Activated gamma-delta T cell (primary cell): Measurements from ENCODE around the gene PLPP1.

Experiments used
- DNase-seq: peaks from one replicate; lab custom pipeline; 2025; lab: John Stamatoyannopoulos, UW
- total RNA-seq, 2 donors: gene quantifications; one replicate each; lab custom pipeline; 2026; lab: John Stamatoyannopoulos, UW

Gene PLPP1
- total RNA-seq = 4.4 to 5.0 reads per million in 2 donors

DNA sequence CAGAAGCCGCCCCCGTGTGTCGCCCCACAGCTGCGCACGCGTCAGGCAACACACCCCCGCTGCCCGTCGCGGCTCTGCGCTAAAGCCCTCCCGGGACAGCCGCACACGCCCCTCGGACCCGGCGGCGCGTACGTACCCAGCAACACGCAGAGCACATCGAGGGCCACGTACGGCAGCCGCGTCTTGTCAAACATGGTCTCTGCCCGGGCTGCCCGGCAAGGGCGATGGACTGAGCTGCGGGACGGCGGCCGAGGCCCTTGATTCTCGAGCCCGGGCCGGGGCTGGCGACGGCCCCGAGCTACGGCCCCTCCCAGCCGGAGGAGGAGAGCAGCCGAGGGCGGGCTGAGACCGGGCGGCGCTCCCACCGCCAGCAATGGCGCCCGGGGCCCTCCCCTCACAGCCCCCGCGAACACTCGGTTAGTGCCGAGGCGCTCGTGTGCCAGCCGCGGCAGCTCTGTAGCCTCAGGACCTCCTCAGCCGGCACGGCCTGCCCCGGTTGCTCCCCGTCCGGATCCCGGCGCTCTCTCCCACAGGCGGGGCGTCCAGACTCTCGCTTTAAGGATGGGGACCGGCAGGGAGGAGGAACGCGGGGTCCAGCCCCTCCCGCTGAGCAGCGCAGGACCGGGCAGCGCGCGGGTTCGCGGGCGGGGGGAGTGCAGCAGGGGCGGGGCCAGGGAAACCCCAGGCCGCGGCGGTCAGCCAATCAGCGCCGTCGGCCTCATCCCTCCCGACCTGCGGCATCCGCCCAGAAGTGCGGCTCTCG lies at the start of gene PLPP1:
Gene PLPP1 (minus strand): TSS at position 529 of the 763 bp plus-strand sequence. CDS start 335 bp downstream, at position 194.
- DNase-seq = peak; percentile 69

DNA sequence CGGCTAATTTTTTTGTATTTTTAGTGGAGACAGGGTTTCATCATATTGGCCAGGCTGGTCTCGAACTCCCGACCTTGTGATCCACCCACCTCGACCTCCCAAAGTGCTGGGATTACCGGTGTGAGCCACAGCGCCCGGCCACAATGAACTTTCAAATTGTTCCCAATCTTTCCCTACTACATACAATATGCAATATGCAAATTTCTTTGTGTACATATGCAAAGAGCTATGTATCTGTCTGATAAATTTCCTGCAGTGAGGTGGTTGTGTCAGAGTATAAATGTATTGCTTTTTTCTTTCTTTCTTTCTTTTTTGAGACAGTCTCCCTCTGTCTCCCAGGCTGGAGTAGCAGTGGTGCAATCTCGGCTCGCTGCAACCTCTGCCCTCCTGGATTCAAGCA lies 48.8 kb upstream of the PLPP1 start:
- DNase-seq = no peak

DNA sequence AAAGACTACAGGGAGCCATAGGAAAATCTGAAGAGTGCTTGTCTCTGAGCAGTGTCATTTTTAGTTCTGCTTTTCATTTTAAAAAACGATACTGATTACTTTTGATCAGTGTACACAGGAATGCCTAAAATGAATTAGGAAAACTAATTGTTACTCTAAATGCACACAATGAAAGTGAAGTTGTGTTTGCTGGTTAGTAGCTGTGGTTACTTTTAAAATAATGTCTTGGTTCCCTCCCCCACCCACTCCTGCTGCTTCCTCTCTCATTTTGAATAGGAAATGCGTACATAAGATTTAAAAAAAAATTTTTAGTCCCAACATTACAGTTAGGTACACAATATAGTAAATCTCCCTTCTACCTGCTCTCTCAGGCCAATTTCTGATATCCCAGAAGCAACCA lies 47.5 kb upstream of the PLPP1 start:
- DNase-seq = no peak

DNA sequence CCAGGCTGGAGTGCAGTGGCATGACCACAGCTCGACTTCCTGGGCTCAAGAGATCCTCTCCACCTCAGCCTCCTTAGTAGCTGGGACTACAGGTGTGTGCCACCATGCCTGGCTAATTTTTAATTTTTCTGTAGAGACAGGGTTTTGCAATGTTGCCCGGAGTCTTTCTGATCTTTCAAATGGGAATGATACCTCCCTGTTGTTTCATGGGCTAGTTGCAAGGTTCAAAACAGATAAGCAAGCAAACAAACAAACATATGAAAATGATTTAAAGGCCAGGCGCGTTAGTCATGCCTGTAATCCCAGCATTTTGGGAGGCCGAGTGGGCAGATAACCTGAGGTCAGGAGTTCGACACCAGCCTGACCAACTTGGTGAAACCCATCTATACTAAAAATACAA lies 45.3 kb upstream of the PLPP1 start:
- DNase-seq = no peak

DNA sequence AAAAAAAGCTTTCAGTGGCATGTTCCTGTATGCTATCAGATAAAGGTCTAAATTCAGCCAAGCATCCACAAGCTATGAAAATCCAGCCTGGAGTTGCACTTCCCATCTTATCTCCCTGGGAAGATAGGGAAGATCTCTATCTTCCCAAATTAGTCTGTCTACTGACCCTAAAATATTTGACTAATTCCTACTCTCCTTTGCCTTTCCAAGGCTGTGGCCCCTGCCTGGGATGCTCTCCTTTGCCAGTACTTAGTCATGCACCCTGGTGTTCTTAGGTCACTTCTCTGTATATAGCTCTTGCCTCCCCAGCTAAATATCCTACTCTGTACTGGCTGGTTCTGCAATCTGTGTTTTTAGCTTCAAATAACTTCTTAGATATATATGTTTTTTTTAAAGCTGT lies 44.0 kb upstream of the PLPP1 start:
- no peak for DNase-seq

DNA sequence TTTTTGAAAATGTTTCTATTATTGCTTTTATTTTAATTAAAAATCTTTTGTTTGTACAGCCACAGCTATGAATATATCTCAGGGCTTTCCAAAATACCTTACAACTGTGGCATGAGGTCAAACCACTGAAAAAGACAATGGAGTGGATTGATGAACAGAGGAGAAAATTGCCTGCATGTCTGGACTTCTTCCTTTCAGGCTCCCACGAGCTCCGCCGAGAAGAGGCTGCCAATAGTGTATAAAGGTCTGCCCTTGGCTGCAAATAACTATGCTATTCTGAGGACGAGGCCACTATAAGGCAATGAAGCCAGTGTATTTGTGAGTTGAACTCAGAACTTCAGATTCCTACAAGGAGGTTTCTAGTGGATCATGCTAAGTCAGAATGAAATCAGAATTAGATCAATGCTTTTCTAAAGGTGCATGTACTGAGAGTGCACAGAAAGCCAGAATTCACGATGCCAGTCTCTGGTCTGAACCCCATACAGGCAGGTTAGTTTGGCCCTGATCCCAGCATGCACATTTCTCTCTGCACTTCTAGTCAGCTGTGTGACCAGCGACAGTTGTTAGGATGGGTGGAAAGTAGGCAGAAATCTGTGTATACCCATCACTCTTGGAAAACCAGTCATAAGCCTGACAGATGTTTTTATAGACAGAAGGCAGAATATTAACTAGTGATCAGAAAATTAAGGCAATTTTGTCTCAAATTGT lies 42.7 kb upstream of the PLPP1 start:
- no peak for DNase-seq

DNA sequence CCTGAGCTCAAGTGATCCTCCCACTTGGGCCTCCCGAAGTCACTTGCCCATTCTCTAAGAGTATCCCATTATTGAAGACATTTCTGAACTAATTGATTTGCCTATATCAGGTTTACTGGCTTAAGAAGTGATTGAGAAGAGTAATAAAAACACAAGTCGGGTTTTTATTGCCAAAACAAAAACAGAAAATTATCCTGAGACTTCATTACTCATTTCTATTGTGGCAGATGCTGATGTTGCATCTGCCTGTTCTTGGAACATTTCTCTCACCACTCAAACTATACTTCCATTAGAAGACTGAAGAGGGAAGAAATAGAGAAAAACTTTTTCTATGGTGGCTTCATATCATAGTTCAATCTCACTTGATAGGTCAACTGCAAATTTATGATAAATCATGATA lies 41.9 kb upstream of the PLPP1 start:
- DNase-seq = no peak

DNA sequence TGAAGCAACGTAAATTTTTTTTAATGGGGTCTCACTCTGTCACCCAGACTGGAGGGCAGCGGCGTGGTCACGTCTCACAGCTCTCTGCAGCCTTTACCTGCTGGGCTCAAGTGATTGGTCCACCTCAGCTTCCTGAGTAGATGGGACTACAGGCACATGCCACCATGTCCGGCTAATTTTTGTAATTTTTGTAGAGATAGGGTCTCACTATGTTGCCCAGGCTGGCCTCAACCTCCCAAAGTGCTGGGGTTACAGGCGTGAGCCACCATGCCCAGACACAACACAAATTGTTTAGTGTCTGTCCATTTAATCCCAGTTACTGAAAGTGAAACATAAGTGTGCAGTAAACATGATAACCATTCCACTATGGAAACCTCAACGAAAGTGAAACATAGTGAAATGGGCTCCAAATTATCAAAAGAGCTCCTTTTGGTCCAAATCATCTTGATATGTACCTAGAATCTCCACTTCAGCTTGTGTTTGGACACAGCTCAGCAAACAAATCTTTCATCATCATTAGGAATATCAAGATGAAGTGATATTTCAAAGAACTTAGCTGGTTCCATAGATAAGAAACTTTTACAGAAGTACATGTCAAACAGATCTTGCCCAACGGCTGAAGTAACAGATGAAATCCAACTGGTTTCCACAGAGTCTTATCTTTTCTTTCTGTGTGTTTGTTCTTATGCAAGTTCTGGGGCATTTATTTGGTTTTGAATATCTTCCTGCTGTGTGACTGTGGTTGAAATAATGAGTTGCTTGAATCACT lies 41.2 kb upstream of the PLPP1 start:
- DNase-seq = no peak

DNA sequence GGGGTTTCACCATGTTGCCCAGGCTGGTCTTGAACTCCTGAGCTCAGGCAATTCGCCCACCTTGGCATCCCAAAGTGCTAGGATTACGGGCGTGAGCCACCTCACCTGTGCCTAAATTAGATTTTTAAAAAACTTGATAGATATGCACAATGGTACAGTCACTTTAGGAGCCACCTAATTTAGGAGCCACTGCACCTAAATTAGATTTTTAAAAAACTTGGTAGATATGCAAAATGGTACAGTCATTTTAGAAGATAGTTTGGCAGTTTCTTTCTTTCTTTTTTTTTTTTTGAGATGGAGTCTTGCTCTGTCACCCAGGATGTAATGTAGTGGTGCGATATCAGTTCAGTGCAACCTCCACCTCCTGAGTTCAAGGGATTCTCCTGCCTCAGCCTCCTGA lies 37.8 kb upstream of the PLPP1 start:
- no peak for DNase-seq

DNA sequence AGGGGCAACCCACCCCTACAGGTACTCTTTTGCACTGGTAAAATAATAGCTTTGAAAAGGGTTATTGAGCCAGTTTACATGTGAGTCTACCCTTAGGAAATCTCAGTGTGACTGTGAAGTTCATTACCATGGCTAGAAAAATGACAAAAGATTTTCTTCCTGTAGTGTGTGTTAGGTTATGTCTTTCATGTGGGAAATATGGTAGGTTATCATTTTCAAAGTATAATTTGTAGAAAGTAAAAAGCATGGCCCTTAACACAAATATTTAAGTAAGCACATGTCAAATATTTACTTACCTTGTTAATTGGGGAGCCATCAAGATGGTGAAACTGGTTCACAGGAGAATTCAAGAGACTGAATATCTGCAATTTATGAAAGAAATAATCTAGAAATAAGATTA lies 37.3 kb upstream of the PLPP1 start:
- DNase-seq = no peak

DNA sequence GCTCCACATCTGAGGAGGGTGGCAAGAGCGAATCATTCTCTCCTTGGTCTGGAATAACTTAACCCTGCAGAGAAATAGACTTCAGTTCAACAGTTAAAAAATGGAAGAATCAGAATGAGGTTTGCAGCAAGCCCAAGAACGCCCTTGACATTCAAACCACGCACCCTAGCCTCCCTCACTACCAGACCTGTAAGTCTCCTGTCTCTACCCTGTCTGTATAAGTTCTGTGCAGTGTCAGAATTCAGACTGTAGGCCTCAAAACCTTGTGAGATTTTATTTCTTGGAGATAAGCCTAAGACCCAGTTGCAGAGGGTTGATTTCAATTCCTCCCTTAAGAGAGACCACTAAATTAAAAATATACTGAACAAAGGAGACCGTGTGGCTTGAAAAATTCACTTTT lies 35.8 kb upstream of the PLPP1 start:
- no peak for DNase-seq

DNA sequence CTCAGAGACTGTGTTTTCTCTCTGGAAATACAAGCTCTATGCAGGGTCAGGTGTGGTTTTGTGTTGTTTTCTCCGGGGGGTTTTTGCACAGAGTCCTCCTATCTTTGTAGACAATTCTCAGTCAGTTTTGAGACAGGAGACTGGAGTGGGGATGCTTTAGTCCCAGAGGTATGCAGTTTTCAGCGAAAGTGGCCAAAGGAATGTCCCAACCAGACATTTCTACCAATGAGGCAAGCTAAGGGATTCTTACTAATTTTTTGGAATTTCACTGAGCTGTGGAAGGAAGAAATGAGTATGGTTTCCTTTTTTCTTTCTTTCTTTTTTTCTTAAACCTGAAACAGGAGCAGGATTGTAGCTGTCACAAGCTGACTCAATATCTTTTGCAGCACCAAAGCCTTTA lies 35.3 kb upstream of the PLPP1 start:
- no peak for DNase-seq

DNA sequence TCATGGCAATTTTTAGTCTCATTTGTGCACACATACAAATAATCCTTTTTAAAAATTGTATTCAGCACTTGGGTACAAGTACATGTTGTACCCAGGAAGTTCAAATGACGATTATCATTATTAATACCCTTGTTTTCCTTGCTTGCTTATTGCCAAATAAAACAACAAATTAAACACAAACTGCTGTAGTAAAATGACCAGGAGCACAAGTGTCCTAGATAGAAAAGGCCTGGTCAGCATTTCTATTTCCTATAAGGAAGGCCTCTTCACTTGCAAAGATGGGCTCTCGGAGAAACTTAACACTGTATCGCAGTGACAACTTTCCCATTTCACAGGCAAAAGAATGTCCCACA lies 34.7 kb upstream of the PLPP1 start:
- no peak for DNase-seq

DNA sequence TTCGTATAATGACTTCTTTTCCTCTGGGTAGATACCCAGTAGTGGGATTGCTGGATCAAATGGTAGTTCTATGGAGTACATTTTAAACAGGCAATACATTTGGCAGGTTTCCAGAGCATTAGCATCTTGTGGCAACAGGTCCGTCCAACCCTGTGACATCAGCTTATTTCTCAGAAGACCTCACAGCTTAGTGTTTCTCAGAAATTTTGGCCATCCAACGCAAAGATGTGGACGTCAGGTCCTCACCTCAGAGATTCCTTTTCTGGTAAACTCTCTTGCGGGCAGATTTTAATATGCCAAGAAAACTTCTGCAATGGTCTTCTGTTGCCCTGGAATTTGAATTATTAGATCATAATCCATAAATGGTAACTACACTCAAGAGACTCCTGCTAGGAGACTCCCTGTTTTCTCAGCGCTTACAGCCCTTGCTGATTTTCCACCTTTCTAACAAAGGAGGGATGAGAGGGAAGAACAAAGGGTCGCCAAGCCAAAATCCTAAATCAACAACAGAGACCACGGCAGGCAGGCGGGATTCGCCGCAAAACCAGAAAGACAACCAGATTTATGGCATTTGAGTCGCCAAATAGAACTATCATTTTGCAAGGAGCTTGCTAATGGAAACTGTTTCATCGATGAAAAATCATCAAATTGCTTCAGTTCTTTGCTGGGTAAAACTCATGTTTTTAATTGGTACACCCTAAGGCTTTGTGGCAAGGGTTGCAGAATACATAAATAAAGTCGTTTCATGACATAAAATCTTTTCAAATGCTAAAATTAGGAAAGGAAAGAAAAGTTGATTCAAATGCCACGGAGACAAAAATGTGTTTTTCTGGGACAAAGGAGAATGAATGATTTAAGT lies 34.1 kb upstream of the PLPP1 start:
- DNase-seq = no peak

DNA sequence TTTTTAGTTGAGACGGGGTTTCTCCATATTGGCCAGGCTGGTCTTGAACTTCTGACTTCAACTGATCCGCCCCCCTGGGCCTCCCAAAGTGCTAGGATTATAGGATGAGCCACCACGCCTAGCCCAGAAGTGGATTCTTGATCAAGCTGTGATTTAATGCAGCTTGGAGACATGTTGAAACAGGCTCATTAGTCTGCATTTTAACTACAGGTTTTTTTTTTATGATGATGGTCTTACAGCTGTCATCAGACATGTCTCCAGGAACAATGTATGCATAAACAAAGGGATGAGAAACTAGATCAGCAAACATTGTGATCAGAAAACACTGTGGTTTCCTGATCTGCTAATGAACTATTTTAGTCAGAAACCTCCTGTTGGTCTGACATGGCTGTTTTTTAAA lies 30.0 kb upstream of the PLPP1 start:
- DNase-seq = no peak

DNA sequence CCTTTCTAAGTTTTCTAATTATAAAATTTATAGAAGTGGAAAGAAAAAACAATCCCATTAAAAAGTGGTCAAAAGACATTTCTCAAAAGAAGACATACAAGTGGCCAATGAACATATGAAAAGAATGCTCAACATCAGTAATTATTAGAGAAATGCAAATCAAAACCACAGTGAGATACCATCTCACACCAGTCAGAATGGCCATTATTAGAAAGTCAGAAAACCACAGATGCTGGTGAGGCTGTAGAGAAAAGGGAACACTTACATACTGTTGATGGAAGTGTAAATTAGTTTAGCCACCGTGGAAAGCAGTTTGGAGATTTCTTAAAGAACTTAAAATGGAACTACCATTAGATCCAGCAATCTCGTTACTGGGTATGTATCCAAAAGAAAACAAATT lies 23.7 kb upstream of the PLPP1 start:
- no peak for DNase-seq

DNA sequence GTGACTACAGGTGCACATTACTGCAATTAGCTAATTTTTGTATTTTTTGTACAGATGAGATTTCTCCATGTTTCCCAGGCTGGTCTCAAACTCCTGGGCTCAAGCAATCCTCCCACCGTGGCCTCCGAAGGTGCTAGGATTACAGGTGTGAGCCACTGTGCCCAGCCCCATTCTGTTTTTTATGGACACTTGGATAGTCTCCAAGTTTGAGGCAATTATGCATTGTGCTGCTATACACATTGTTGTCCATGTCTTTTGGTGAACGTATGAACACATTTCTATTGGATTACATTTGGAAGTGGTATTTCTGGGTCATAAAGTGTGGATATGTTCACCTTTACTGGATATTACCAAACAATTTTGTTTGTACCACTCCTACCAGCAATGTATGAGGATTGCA lies 22.4 kb upstream of the PLPP1 start:
- DNase-seq = no peak

DNA sequence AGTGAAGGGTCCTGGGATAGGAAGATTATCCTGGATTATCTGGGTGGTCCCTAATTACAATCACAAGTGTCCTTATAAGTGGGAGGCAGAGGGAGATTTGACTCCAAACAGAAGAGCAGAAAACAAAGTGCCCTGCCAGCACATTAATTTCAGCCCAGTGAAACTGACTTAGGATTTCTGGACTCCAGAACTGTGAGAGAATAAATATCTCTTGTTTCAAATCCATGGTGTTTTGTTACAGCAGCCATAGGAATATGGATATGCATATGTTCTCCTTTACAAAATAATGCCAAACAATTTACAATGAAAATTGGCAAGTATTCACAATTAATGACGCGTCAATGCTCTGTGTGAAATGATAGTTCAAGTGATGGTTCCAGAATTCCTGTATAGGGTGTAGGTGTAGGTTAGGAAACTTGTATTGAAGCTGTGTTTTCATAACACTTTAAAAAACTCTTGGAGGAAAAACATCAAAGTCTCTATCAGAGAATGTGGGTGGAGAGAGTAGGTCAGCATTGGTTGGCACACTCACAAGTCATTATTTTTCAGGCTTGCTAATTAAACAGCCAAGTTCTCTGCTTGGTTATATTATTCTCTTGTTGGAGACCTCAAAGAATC lies 19.9 kb upstream of the PLPP1 start:
- DNase-seq = no peak

DNA sequence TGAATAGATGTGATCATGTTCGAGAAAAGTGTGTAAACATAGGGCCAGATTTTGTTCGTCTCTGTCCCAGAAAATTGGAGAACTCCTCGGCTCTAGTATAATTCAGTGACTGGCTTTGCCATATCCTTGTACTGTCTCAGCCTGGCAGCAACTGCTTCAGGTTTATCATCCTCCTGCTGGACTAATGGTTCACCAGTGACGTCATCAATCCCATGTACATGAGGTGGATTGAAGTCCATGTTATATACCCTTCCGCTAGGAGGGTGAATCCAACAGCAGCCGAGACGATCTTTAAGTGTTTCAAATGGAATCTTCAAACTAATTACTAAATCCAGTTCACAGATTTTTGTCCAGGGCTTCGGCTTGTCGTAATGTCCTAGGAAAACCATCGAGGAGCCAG lies 17.1 kb upstream of the PLPP1 start:
- no peak for DNase-seq

DNA sequence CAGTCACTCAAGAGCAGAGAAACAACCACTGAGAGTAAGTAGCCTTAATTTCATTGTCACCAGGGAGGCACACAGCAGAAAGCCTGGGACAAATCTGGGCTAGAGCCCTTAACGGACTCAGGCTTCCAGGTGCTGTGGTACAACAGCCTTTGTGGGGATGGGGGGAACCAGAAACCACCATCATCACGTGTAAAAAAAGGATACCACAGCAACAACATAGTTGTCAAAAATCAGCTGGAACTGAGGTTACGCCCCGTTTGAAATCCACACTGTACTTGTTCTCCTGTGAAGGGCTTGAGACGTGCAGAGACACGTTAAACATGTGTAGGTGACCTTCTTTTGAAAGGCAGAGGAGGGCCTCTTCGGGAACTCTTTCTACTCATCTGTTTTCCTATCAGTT lies 16.6 kb upstream of the PLPP1 start:
- DNase-seq = no peak

DNA sequence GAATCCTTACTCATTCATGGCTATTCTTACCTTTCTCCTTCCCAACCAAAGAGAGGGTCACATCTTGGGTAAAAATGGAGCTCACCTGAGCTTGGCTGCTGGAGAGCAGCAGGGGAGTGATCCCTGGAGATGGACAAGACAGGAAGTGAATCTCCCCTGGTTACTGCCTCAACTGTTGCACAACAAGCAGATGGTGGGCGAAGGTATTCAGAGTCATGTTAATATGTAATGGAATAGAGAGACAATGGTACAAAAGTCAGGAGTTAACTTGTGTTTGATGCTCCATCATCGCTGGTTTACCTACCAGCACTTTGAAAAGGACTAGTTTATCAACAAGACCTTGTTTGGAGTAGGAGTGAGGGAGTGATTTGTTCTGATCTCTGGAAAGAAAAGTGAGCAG lies 13.0 kb upstream of the PLPP1 start:
- DNase-seq = no peak

DNA sequence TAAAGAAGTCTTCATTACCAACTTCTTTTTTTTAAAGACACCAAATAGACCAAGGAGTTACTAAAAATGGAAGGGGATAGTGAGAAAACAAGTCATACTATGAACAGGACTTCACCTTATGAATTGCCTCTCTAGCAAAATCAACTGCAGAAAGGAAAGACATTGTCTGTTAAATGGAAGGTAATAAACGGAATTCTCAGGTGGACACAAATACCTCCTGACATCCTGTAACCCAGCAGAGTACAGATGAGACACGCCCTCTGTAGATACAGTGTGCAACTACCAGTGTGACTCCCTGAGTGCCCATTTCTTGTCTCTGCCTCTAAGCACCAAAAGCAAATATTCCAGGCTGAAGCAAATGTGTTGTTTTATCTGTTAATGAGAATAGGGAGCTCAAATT lies 12.2 kb upstream of the PLPP1 start:
- DNase-seq = no peak
